ENCODE results near the gene PCDHGA1. TPM values are rescaled to one million over a fixed set of nuclear protein-coding genes. Genes with fewer than 3 reads are reported as not detected.

PCDHGA1 gene
- total RNA-seq, 1 donor from 2014 or later, result 0.31 TPM

DNA sequence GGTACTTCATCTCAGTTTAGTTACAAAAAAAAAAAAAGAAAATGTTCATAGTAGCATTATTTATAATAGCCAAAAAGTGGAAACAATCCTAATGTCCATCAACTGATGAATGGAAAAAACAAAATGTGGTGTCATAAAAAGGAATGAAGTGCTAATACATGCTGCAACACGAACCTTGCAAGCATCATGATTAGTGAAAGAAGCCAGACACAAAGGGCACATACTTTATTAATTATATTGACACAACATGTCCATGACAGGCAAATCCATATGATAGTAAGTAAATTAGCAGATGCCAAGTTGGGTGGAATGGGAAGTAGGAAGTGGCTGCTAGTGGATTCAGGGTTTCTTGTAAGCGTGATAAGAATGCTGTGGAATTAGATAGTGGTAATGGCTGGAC, 212.7 kb downstream of the PCDHGA1 start:
- H3K36me3 Mint-ChIP-seq, result peaks cover 32% of the 10 kb centered on the region
- peaks cover 5% of the 10 kb centered on the region for H3K9me3 Mint-ChIP-seq
- H3K4me3 Mint-ChIP-seq, result no peak overlapping the region
- no peak for DNase-seq (ENCODE audit: extremely low spot score, unreplicated experiment)
- TF ChIP-seq, protein P1, sequence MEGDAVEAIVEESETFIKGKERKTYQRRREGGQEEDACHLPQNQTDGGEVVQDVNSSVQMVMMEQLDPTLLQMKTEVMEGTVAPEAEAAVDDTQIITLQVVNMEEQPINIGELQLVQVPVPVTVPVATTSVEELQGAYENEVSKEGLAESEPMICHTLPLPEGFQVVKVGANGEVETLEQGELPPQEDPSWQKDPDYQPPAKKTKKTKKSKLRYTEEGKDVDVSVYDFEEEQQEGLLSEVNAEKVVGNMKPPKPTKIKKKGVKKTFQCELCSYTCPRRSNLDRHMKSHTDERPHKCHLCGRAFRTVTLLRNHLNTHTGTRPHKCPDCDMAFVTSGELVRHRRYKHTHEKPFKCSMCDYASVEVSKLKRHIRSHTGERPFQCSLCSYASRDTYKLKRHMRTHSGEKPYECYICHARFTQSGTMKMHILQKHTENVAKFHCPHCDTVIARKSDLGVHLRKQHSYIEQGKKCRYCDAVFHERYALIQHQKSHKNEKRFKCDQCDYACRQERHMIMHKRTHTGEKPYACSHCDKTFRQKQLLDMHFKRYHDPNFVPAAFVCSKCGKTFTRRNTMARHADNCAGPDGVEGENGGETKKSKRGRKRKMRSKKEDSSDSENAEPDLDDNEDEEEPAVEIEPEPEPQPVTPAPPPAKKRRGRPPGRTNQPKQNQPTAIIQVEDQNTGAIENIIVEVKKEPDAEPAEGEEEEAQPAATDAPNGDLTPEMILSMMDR (conservative IDR thresholded peaks at IDR 0.05), result no peak
- no peaks in the 10 kb centered on the region for H3K4me1 Mint-ChIP-seq (ENCODE audit: unreplicated experiment)
- no peak overlapping the region for H3K27ac Mint-ChIP-seq
- H3K27me3 Mint-ChIP-seq, result no peaks in the 10 kb centered on the region

DNA sequence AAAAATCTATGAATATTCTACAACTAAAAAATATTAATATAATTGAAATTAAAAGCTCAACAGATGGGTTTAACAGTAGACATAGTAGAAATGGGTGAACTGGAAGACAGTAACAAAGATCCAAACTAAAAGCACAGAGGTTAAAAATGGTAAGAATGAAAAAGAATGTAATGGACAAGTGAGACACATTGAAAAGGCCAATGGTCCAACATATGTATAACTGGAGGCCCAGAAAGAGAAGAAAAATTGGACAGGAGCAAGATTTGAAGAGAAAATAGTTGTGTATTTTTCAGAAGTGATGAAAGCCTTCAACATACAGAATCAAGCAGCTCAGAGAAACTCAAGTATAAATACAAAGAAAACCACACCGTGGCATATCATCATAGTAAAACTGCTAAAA, 217.2 kb downstream of the PCDHGA1 start:
- Mint-ChIP-seq H3K36me3 (peaks cover 58% of the 10 kb centered on the region), H3K9me3 (peaks cover 12% of the 10 kb centered on the region), H3K27ac (no peak overlapping the region), H3K4me3 (no peak overlapping the region), H3K4me1 (ENCODE audit: unreplicated experiment) (no peaks in the 10 kb centered on the region), H3K27me3 (no peaks in the 10 kb centered on the region)
- TF ChIP-seq, protein P1 (conservative IDR thresholded peaks at IDR 0.05), result no peak
- DNase-seq (ENCODE audit: extremely low spot score, unreplicated experiment), result no peak

DNA sequence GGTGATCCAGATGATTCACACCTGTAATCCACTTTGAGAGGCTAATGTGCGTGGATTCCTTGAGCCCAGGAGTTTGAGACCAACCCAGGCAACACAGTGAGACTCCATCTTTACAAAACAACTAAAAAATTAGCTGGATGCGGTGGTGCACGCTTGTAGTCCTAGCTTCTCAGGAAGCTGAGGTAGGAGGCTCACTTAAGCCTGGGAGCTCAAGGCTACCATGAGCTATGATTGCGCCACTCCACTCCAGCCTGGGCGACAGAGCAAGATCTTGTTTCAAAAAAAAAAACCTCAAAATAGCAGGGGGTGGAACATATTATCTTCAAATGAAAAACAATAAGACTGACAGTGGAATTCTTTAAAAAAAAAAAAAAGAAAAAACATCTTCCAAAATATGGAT, 217.6 kb downstream of the PCDHGA1 start:
- H3K4me1 Mint-ChIP-seq (ENCODE audit: unreplicated experiment), result no peaks in the 10 kb centered on the region
- no peak overlapping the region for H3K27ac Mint-ChIP-seq
- H3K36me3 Mint-ChIP-seq, result peaks cover 59% of the 10 kb centered on the region
- TF ChIP-seq, protein P1 (conservative IDR thresholded peaks at IDR 0.05), result no peak
- peaks cover 12% of the 10 kb centered on the region for H3K9me3 Mint-ChIP-seq
- no peak overlapping the region for H3K4me3 Mint-ChIP-seq
- no peaks in the 10 kb centered on the region for H3K27me3 Mint-ChIP-seq
- DNase-seq (ENCODE audit: extremely low spot score, unreplicated experiment), result no peak

DNA sequence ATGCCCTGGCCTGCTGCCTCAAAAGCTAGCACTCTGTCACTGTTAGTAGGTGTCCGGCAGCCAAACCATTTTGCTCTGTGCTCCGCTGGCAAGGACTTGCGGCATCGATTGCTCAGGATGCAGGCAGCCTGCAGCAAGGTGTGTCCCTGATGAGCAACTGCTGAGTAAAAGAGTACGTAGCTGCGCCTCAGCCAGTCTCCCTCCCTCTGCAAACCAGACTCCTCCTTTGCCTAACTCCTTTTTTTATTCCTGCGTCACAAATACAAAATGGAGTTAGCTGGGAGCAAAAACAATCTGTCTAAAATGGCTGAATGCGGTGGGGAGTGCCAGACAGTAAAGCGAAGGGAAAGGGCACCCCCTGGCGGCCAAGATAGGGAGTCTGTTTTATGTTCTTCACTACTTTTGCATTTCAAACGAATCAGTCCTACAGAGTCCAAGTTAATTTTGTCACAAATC, 227.4 kb downstream of the PCDHGA1 start:
- Mint-ChIP-seq H3K9me3 (peaks cover 7% of the 10 kb centered on the region), H3K4me3 (peak overlapping the region; percentile 82), H3K27ac (peak overlapping the region; percentile 99), H3K4me1 (ENCODE audit: unreplicated experiment) (peaks cover 26% of the 10 kb centered on the region), H3K27me3 (no peaks in the 10 kb centered on the region), H3K36me3 (peaks cover 49% of the 10 kb centered on the region)
- TF ChIP-seq, protein P1 (conservative IDR thresholded peaks at IDR 0.05), result peak; percentile 94
- DNase-seq (ENCODE audit: extremely low spot score, unreplicated experiment), result peak; percentile 84

DNA sequence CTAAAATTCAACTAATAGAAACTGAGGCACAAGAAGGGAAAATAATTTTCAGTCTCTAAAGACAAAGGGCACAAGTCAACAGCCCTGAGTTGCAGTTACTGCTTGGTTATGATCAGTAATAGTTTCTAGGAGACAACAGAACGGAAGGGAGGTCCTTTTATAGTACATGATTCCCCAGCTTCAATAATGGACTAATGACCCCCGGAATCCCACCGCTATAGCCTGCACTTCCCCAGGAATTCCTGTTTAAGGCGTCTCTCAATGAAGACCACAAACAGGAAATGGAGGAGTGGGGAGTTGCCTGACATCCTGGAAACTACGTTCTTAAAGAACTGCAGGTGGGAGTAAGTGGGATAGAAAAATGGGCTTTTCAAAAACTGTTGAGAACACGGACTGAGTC, 227.8 kb downstream of the PCDHGA1 start:
- H3K9me3 Mint-ChIP-seq, result peaks cover 7% of the 10 kb centered on the region
- H3K36me3 Mint-ChIP-seq, result peaks cover 52% of the 10 kb centered on the region
- DNase-seq (ENCODE audit: extremely low spot score, unreplicated experiment), result no peak
- peak overlapping the region; percentile 99 for H3K27ac Mint-ChIP-seq
- no peaks in the 10 kb centered on the region for H3K27me3 Mint-ChIP-seq
- TF ChIP-seq, protein P1 (conservative IDR thresholded peaks at IDR 0.05), result peak; percentile 57
- peaks cover 26% of the 10 kb centered on the region for H3K4me1 Mint-ChIP-seq (ENCODE audit: unreplicated experiment)
- peak overlapping the region; percentile 82 for H3K4me3 Mint-ChIP-seq

GRCh38 chr5:141559461-141559860, 229.1 kb downstream of the PCDHGA1 start:
- Mint-ChIP-seq H3K27me3 (no peaks in the 10 kb centered on the region), H3K4me1 (ENCODE audit: unreplicated experiment) (peaks cover 34% of the 10 kb centered on the region), H3K9me3 (peaks cover 7% of the 10 kb centered on the region), H3K27ac (peak overlapping the region; percentile 99), H3K4me3 (peak overlapping the region; percentile 52), H3K36me3 (peaks cover 61% of the 10 kb centered on the region)
- TF ChIP-seq, protein P1 (conservative IDR thresholded peaks at IDR 0.05), result no peak
- no peak for DNase-seq (ENCODE audit: extremely low spot score, unreplicated experiment)
